KMS-11 (cell line): ENCODE measurements around the gene TTC28.
A peak's percentile ranks its signal among the peaks of the same experiment; 100 is the strongest.

ENCODE experiments used
- H2AFZ ChIP-seq: fragments of 200-600 bp; sonication (generic); 2 replicates; pipeline ENCODE4 v1.6.1; 2016; ENCODE audit warnings: antibody characterized with exemption, mixed run types, low read depth
- H3K27ac ChIP-seq: fragments of 200-600 bp; sonication (generic); 2 replicates; pipeline ENCODE4 v1.6.1; 2016; ENCODE audit warnings: mild to moderate bottlenecking, mixed run types
- H3K27me3 ChIP-seq: fragments of 200-600 bp; sonication (generic); 2 replicates; pipeline ENCODE4 v1.6.1; 2017; ENCODE audit warnings: mild to moderate bottlenecking, low read depth, mixed run types, moderate library complexity; ENCODE audit not compliant: insufficient read depth
- H3K36me3 ChIP-seq: fragments of 200-600 bp; sonication (generic); 2 replicates; pipeline ENCODE4 v1.6.1; 2017; ENCODE audit warnings: mild to moderate bottlenecking, mixed run types; ENCODE audit not compliant: insufficient read depth
- H3K4me1 ChIP-seq: fragments of 200-600 bp; sonication (generic); 2 replicates; pipeline ENCODE4 v1.6.1; 2016; ENCODE audit warnings: mild to moderate bottlenecking, low read depth, mixed run types; ENCODE audit not compliant: poor library complexity, severe bottlenecking
- H3K4me2 ChIP-seq: fragments of 200-600 bp; sonication (generic); 2 replicates; pipeline ENCODE4 v1.7.0; 2016; ENCODE audit warnings: mild to moderate bottlenecking, mixed run types
- H3K4me3 ChIP-seq: fragments of 200-600 bp; sonication (generic); IDR thresholded peaks from 2 replicates; pipeline ENCODE4 v1.6.1; 2017; ENCODE audit warnings: low read depth, low read length, mixed read lengths; ENCODE audit not compliant: insufficient read depth
- H3K79me2 ChIP-seq: fragments of 200-600 bp; sonication (generic); 2 replicates; pipeline ENCODE4 v1.6.1; 2016; ENCODE audit warnings: low read depth, mixed run types; ENCODE audit not compliant: insufficient read depth
- H3K9ac ChIP-seq: fragments of 200-600 bp; sonication (generic); 2 replicates; pipeline ENCODE4 v1.6.1; 2016; ENCODE audit warnings: mild to moderate bottlenecking, mixed run types
- H4K20me1 ChIP-seq: fragments of 200-600 bp; sonication (generic); 2 replicates; pipeline ENCODE4 v1.6.1; 2016; ENCODE audit warnings: mild to moderate bottlenecking, mixed run types; ENCODE audit not compliant: insufficient read depth
- TF ChIP-seq, protein P1 (sequence below): fragments of 200-600 bp; sonication (generic); conservative IDR thresholded peaks from 2 replicates; pipeline ENCODE4 v1.6.1; 2017; ENCODE audit warnings: low read depth, mild to moderate bottlenecking, antibody characterized with exemption, low read length, moderate library complexity, mixed read lengths

Gene TTC28

DNA sequence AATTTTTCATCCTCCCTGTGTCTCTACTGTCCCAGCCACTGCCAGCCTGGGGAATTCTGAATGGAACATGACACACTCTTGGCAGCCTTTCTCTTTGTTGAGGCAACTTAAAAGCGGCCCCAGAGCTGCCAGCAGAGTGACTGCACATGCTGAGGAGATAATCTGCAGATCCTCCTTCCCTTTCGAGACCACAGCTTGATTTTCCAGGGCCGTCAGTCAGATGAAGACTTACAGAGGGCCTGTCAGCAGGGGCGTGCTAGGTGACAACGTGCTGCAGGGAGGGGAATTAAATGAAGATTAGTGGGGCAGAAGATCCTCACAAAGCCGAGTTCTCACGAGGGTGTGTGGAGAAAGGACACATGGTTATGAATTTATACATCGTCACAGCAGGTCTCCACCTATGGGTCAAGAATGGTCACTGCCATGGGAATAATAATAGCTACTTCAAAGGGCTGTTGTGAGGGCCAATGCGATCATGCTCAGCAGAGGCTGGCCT, 567.0 kb downstream of the TTC28 start:
- no peaks in the 10 kb centered on the region for H3K27me3 ChIP-seq
- no peaks in the 10 kb centered on the region for H3K36me3 ChIP-seq
- H3K27ac ChIP-seq: no peak overlapping the region
- no peaks in the 10 kb centered on the region for H3K4me1 ChIP-seq
- H4K20me1 ChIP-seq: no peaks in the 10 kb centered on the region
- no peak overlapping the region for H2AFZ ChIP-seq
- H3K79me2 ChIP-seq: no peaks in the 10 kb centered on the region
- no peak overlapping the region for H3K9ac ChIP-seq
- no peak overlapping the region for H3K4me2 ChIP-seq
- no peak overlapping the region for H3K4me3 ChIP-seq
- TF ChIP-seq, protein P1, sequence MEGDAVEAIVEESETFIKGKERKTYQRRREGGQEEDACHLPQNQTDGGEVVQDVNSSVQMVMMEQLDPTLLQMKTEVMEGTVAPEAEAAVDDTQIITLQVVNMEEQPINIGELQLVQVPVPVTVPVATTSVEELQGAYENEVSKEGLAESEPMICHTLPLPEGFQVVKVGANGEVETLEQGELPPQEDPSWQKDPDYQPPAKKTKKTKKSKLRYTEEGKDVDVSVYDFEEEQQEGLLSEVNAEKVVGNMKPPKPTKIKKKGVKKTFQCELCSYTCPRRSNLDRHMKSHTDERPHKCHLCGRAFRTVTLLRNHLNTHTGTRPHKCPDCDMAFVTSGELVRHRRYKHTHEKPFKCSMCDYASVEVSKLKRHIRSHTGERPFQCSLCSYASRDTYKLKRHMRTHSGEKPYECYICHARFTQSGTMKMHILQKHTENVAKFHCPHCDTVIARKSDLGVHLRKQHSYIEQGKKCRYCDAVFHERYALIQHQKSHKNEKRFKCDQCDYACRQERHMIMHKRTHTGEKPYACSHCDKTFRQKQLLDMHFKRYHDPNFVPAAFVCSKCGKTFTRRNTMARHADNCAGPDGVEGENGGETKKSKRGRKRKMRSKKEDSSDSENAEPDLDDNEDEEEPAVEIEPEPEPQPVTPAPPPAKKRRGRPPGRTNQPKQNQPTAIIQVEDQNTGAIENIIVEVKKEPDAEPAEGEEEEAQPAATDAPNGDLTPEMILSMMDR: peak; percentile 56

DNA sequence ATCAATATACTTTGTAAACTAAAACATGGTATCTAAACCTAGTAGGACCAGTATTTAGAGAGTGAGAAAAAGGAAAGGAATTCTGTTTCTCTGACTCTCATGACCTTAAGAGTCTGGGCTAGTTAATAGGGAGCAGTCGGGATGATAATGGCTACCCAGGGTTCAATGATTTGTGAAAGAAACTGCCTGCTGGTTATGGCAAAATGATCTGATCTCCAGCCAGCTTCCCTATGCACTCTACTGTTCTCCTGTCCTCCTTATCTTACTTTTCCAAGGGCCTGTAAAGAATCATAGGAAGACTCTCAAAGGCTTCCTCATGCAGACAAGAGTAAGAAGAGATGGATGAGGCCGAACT, 567.5 kb downstream of the TTC28 start:
- Histone ChIP-seq H4K20me1 (no peaks in the 10 kb centered on the region), H3K4me2 (no peak overlapping the region), H3K9ac (no peak overlapping the region), H3K27ac (no peak overlapping the region), H3K4me3 (no peak overlapping the region), H3K79me2 (no peaks in the 10 kb centered on the region), H3K27me3 (no peaks in the 10 kb centered on the region), H3K36me3 (no peaks in the 10 kb centered on the region), H2AFZ (no peak overlapping the region), H3K4me1 (no peaks in the 10 kb centered on the region)
- TF ChIP-seq, protein P1: no peak

DNA sequence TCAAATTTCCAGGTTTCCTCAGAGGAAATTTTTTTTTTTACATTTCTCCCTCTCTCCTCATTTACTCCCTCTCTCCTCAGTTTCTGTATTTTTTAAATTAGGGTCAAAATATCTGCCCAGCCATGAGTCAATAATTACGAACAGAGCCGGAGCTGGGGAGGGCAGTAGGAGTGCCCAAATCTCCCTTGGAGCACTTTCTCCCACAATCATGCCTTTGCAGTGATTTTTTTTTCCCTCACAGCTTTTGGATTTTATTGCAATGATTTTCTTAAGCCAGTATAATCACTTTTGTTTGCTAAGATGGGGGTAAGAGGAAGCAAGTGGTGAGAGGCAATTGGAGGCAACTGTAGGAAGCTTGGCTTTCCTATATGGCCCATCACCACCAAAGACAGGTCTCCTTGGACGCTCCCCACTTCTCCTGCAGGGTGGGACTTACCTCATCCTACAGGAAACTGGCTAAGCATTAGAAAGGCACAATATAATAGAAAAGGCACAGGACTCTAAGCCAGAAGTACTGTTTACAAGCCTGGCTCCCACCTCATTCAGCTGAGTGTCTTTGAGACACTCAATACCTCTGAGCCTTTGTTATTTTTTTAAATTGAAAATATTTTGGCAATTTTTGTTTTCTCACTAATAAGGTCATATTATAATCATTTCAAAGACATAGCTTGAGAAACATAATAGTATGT, 568.0 kb downstream of the TTC28 start:
- Histone ChIP-seq H3K36me3 (no peaks in the 10 kb centered on the region), H2AFZ (no peak overlapping the region), H3K4me2 (no peak overlapping the region), H3K4me1 (no peaks in the 10 kb centered on the region), H3K27ac (no peak overlapping the region), H3K9ac (no peak overlapping the region), H4K20me1 (no peaks in the 10 kb centered on the region), H3K27me3 (no peaks in the 10 kb centered on the region), H3K4me3 (no peak overlapping the region), H3K79me2 (no peaks in the 10 kb centered on the region)
- TF ChIP-seq, protein P1: no peak

DNA sequence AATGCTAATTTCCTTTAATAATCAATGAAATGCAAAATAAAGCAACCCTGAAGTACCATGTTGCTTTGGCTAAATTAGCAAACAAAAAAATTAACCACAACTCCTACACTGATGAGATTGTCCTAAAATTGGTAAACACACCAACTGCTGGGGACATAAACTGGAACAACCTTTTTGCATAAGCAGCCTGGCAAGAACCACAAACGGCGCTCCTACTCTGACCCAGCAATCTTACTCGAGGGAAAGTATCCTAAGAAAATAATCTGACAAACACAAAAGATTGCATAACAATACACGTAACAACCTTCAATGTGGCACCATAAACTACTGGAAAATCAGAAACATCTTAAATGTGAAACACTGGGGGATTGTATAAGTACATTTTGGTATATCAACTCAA, 570.8 kb downstream of the TTC28 start:
- no peak overlapping the region for H3K27ac ChIP-seq
- H4K20me1 ChIP-seq: no peaks in the 10 kb centered on the region
- H3K4me3 ChIP-seq: no peak overlapping the region
- no peaks in the 10 kb centered on the region for H3K79me2 ChIP-seq
- H2AFZ ChIP-seq: no peak overlapping the region
- TF ChIP-seq, protein P1: no peak
- H3K36me3 ChIP-seq: no peaks in the 10 kb centered on the region
- no peak overlapping the region for H3K4me2 ChIP-seq
- no peaks in the 10 kb centered on the region for H3K27me3 ChIP-seq
- H3K4me1 ChIP-seq: no peaks in the 10 kb centered on the region
- no peak overlapping the region for H3K9ac ChIP-seq
